ENCODE data around the gene ELOVL3.

ELOVL3 gene

DNA sequence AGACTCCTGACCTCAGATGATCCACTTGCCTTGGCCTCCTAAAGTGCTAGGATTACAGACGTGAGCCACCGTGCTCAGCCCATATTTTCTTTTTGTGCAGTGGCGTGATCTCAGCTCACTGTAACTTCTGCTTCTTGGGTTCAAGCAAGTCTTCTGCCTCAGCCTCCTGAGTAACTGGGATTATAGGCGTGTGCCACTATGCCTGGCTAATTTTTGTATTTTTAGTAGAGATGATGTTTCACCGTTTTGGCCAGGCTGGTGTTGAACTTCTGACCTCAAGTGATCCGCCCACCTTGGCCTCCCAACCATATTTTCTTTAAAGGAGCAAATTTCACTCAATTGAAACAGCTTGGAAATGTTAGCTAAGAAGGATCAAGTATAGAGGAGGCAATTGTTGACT lies 35.7 kb downstream of the ELOVL3 start:
- H3K27me3 ChIP-seq (ENCODE audit: low read length), result no peaks in the 10 kb centered on the region
- peaks cover 12% of the 10 kb centered on the region; the same call in 1 of the 2 replicates for H3K36me3 ChIP-seq (ENCODE audit: low read length)
- no peak overlapping the region for H2AFZ ChIP-seq (ENCODE audit: low read depth, low read length, severe bottlenecking)
- TF ChIP-seq, protein P1, sequence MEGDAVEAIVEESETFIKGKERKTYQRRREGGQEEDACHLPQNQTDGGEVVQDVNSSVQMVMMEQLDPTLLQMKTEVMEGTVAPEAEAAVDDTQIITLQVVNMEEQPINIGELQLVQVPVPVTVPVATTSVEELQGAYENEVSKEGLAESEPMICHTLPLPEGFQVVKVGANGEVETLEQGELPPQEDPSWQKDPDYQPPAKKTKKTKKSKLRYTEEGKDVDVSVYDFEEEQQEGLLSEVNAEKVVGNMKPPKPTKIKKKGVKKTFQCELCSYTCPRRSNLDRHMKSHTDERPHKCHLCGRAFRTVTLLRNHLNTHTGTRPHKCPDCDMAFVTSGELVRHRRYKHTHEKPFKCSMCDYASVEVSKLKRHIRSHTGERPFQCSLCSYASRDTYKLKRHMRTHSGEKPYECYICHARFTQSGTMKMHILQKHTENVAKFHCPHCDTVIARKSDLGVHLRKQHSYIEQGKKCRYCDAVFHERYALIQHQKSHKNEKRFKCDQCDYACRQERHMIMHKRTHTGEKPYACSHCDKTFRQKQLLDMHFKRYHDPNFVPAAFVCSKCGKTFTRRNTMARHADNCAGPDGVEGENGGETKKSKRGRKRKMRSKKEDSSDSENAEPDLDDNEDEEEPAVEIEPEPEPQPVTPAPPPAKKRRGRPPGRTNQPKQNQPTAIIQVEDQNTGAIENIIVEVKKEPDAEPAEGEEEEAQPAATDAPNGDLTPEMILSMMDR (IDR thresholded peaks at IDR 0.05; ENCODE audit: insufficient read depth, low read length, poor library complexity, severe bottlenecking), result no peak
- TF ChIP-seq EZH2phosphoT487 (conservative IDR thresholded peaks at IDR 0.05; ENCODE audit: low read length), result no peak
- 0 out of 2 replicates have a peak, but pooled peaks cover 5% of the 10 kb centered on the region for H3F3A ChIP-seq (ENCODE audit: insufficient read depth)
- H3K9me3 ChIP-seq (ENCODE audit: insufficient read depth, low read length), result no peaks in the 10 kb centered on the region
- no peak overlapping the region for H3K27ac ChIP-seq (ENCODE audit: low read depth, low read length)
- no peak overlapping the region for H3K4me2 ChIP-seq (ENCODE audit: low read depth, low read length, poor library complexity, severe bottlenecking)
- H3K4me3 ChIP-seq (ENCODE audit: insufficient read depth, low read length, poor library complexity, severe bottlenecking), result no peak overlapping the region
- H4K20me1 ChIP-seq (ENCODE audit: low read depth, low read length), result no peaks in the 10 kb centered on the region
- no peaks in the 10 kb centered on the region for H3K9me2 ChIP-seq (replicated peaks; ENCODE audit: insufficient read depth, low read length)
- H3K79me2 ChIP-seq (ENCODE audit: insufficient read depth, low read length), result peaks cover 44% of the 10 kb centered on the region
- H3K9ac ChIP-seq (ENCODE audit: low read length), result no peak overlapping the region

DNA sequence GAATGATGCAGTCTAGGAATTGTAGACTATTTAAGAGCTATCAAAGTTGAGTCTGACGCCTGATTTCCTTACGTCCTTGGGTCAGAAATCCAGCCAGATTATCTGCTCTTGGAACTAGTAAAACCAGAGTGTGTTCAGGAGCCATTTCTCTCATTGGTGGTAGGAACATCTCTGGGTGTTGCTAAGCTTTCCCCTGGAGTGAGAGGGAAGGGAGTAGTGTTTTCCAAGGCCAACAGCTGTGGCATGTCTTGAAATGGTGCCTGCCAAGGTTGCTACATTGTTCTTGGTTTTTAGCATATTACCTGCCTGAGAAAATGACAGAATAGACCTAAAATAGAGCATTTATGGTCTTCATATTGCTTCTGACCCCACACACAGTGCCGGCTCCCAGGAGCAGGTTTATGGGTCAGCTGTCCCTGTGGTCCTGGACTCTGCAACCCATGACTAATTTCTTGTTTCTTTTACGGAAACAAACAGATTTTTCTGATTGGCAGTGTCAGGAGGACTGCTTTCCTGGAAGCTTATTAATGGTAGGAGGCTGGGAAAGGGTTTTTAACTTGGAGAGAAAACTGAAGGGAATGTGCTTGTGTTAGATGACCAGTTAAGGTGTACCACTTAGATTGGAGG lies 36.8 kb downstream of the ELOVL3 start:
- Histone ChIP-seq H3K79me2 (ENCODE audit: insufficient read depth, low read length) (peaks cover 35% of the 10 kb centered on the region), H4K20me1 (ENCODE audit: low read depth, low read length) (no peaks in the 10 kb centered on the region)
- TF ChIP-seq, protein P1 (IDR thresholded peaks at IDR 0.05; ENCODE audit: insufficient read depth, low read length, poor library complexity, severe bottlenecking), result no peak
- no peak for TF ChIP-seq EZH2phosphoT487 (conservative IDR thresholded peaks at IDR 0.05; ENCODE audit: low read length)

DNA sequence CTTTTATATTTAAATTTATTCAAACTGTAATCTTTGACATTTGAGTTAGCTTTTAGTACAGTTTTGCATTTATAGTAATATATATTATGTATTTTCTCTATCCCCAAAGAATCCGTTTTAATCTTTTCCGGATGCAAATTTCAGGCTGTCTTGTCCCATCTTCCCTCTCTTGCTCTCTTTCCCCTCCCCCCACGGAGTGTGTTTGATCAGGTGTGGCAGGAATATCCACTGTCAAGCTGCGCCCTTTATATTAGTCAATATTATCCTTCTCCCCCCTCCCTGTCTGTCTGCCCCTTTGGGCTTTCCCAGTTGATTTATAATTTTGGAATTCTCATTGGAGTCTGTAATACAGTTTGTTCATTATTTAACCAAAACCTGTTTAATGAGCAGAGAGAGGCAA lies 38.3 kb downstream of the ELOVL3 start:
- no peak overlapping the region for H2AFZ ChIP-seq (ENCODE audit: low read depth, low read length, severe bottlenecking)
- H3F3A ChIP-seq (ENCODE audit: insufficient read depth), result 0 out of 2 replicates have a peak, but pooled peaks cover 5% of the 10 kb centered on the region
- H3K9me3 ChIP-seq (ENCODE audit: insufficient read depth, low read length), result no peaks in the 10 kb centered on the region
- H3K36me3 ChIP-seq (ENCODE audit: low read length), result peaks cover 9% of the 10 kb centered on the region; the same call in 1 of the 2 replicates
- H3K27me3 ChIP-seq (ENCODE audit: low read length), result no peaks in the 10 kb centered on the region
- no peak overlapping the region for H3K27ac ChIP-seq (ENCODE audit: low read depth, low read length)
- H4K20me1 ChIP-seq (ENCODE audit: low read depth, low read length), result no peaks in the 10 kb centered on the region
- H3K9me2 ChIP-seq (replicated peaks; ENCODE audit: insufficient read depth, low read length), result no peaks in the 10 kb centered on the region
- H3K4me3 ChIP-seq (ENCODE audit: insufficient read depth, low read length, poor library complexity, severe bottlenecking), result no peak overlapping the region
- H3K4me2 ChIP-seq (ENCODE audit: low read depth, low read length, poor library complexity, severe bottlenecking), result no peak overlapping the region
- H3K79me2 ChIP-seq (ENCODE audit: insufficient read depth, low read length), result peaks cover 41% of the 10 kb centered on the region
- no peak overlapping the region for H3K9ac ChIP-seq (ENCODE audit: low read length)
- TF ChIP-seq, protein P1 (IDR thresholded peaks at IDR 0.05; ENCODE audit: insufficient read depth, low read length, poor library complexity, severe bottlenecking), result no peak
- TF ChIP-seq EZH2phosphoT487 (conservative IDR thresholded peaks at IDR 0.05; ENCODE audit: low read length), result no peak

More for the DNA sequence above, 36.8 kb downstream of the ELOVL3 start:
- no peaks in the 10 kb centered on the region for H3K27me3 ChIP-seq (ENCODE audit: low read length)
- H3K27ac ChIP-seq (ENCODE audit: low read depth, low read length), result no peak overlapping the region
- no peak overlapping the region for H2AFZ ChIP-seq (ENCODE audit: low read depth, low read length, severe bottlenecking)
- no peaks in the 10 kb centered on the region for H3K9me2 ChIP-seq (replicated peaks; ENCODE audit: insufficient read depth, low read length)
- no peak overlapping the region for H3K4me2 ChIP-seq (ENCODE audit: low read depth, low read length, poor library complexity, severe bottlenecking)
- 0 out of 2 replicates have a peak, but pooled peaks cover 5% of the 10 kb centered on the region for H3F3A ChIP-seq (ENCODE audit: insufficient read depth)
- no peaks in the 10 kb centered on the region for H3K9me3 ChIP-seq (ENCODE audit: insufficient read depth, low read length)
- H3K4me3 ChIP-seq (ENCODE audit: insufficient read depth, low read length, poor library complexity, severe bottlenecking), result no peak overlapping the region
- no peak overlapping the region for H3K9ac ChIP-seq (ENCODE audit: low read length)
- H3K36me3 ChIP-seq (ENCODE audit: low read length), result peaks cover 12% of the 10 kb centered on the region; the same call in 1 of the 2 replicates
